ENCODE results near the gene PDCD1.

The PDCD1 gene

DNA sequence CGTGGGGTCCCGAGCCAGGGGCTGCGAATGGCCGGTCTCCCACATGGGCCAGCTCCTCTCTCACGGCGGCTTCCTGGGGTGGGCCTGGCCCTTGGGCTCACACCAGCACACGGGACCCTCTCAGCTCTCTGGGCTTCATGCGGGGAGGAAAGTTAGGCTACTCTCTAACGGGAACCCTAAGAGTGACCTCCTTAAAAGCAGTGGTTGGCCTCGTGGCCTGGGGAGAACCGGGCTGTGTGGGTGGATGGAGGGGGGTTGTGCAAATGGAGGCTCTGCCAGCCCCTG lies 36.7 kb upstream of the PDCD1 start:
- no peak for DNase-seq

DNA sequence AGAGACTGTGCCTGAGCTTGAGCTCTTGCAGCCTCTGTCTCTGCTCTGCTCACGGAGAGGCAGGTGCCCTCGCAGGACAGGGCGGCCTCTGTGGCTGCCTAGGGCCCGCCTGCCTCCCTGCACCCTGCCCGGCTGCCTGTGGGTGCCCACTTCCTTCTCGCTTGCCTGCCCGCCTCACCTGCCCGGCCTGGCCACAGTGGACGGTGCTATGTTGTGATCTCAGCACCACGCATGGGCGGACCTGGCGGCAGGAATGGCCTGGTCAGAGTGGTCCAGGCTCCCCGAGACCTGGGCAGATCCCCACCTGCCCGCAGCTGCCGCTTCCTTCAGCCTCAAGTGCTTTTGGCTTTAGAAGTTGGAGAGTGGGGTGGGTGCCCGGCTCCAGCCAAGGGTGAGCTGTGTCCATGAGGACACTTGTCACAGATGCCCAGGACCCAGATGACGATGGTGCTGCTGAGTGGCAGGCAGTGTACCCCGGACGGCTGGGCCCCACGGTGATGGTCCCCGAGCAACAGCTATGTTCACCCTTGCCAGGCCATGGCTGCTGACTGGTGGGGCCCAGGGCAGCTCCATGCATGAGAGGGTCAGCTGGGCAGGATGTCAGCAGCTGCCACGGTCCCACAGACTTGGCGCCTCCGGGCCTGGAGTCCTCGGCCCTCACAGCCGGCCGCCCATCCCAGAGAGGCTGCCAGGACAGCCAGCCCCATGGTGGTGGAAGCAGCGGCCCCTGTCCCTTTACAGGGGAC lies 36.2 kb upstream of the PDCD1 start:
- DNase-seq = no peak

DNA sequence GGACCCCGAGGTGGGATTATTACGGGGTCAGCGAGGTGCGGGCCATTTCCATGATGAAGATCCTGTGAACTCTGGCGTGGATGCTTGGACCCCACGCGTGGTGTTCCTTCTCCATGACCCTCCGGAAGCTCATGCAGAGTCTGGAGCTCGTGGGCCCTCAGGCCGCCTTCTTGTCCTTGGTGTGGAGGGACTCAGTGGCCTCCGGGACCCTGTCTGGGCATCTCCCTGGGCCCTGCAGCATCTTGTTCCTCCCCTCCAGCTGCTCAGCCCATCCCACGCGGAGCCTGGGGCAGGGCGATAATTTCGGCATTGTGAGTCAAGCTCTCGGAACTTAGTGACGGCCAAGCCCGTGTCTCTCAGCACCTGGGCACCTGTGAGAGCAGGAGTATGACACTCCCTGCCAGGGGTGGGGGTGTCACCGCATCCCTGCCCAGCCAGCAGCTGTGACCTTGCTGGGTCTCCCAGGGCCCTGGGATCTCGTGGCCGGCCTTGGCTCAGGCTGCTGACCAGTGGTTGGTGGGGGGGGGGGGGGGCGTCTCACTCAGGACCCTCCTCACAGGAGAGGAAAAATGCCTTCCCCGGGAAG lies 35.5 kb upstream of the PDCD1 start:
- DNase-seq = no peak

DNA sequence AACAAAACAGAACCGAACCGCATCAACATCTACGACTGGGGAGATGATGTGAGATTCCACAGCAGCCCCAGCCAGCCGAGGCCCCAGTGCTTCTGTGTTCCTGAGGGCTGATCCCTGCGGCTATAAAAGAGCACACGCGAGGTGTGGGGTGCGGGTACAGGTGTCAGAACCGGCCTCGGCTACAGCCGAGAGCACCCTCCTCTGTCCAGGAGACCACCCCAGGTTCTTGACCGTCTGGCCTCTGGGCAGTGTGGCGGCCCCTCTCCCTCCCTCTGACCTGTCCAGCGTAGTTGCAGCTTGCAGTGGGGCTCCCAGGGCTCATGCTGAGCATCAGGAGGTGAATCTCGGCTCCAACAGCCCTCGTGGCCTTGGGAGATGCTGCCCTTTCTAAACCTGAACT lies 34.6 kb upstream of the PDCD1 start:
- DNase-seq = no peak

DNA sequence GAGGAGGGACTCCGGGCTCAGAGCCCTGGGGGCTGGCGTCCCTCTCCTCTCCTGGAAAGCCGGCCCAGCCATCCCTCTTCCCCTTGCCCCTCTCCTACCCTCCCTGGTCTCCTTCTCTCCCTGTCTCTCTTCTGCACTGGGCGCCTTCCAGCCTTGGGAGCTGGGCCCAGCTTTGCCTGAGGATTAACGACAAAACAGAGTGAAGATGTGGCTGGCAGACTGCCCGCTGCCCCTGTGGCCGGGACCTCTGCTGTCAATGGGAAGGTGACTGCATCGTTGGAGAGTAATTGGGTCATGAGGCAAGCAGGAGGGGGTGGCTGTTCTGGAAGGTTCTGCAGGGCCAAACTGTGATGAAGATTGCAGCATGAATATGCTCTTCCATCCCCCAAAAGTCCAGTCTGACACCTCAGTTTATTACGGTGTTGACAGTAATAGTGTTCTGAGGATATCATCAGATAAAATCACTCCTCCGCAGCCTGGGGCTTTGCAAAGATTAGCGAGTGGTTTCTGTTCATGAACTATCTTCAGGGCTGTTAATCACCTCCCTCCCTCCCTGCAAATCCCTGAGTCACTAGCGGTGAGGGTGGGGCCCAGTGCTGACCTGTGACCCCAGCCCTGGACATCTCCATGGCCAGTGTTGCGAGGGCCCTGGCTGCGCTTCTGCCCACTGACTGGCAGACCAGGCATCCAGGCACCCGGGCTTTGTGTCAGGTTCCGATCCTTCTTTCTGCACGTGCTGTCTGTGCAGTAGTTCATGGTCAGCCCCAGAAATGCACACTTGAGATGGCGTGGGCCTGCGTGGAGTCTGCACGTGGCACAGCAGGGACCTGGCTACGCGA lies 33.8 kb upstream of the PDCD1 start:
- no peak for DNase-seq

DNA sequence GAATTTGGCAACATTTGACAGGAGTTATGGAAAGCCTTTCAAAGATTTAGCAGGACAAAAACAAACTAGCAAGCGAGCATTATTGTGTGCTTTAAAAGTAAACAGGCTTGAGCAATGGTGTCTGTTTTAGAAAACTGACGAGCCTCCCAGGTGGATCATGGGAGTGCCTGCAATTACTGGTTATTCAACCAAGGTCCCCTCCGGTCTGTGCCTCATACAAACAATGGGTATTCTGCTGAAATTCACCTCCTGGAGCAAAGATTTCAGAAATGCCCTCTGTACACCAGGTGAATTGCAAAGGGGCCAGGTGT lies 33.2 kb upstream of the PDCD1 start:
- DNase-seq = no peak

DNA sequence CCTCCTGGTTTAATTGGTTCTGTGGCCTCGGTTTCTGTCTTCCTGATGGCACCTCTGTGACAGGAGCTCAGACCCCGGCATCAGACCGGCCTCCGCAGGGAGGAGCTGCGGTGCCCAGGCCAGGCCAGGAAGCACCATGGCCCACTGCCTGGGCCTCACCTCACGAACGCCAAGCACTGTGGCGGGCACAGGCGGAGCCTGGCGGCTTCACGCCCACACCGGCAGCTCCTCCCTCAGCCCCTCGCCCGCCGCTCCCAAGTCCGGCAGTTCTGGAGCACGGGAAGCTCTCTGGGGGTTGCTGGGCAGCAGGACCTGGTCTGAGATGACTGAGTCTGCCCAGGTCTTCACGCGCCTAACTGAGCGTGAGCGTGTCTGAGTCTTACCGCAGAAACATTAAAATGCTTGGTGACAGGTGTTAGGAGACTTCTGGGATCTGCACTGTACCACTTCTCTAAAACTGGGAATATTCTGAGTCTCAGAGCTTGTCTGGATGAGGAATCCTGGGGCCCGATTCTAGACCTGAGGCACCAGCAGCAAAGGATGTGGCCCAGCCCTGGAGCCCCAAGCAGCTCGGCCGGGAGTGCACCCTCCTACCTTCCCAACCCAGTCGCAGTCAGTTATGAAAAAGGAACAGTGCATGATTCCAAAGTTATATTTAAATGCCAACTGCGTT lies 32.8 kb upstream of the PDCD1 start:
- no peak for DNase-seq

DNA sequence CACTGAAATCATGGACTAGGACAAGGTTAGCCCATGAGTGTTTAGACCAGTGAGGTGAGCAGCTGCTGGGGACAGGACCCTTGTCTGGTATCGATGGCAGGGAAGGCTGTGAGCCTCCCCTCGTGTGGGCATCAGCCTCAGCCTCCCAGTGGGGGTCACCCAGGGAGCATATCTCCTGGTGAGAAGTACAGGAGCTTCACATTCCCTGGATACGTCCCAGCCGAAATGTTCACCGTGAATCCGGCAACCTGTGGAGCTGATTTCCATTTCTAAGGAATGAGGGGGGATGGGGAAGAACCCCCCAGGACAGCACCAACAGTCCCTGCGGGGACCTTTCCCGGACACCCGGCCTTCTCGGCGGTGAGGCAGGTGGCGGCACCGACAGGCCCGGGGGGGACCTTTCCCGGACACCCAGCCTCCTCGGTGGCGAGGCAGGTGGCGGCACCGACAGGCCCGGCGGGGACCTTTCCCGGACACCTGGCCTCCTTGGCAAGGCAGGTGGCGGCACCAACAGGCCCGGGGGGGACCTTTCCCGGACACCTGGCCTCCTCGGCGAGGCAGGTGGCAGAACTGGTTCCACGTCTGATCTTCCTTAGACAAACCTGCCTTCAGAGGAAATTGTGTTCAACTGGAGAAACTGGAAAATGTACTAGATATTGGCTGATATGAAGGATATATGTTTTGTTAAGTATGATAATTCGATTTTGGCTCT lies 32.0 kb upstream of the PDCD1 start:
- no peak for DNase-seq

DNA sequence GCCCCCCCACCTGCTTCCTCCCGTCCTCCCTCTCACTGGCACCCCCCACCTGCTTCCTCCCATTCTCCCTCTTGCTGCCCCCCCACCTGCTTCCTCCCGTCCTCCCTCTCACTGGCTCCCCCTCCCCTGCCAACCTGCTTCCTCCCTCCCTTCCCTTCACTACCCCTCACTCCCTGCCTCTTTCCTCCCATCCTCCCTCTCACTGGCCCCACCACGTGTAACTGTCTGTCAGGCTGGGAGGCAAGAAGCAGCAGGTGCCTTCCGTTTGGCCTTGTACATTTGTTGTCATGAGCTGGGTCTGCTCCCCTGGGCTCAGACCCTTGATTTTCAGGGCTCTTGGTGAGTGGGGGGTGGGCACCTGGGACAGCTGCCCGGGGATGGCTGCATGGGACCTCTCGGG lies 29.9 kb upstream of the PDCD1 start:
- DNase-seq = no peak

DNA sequence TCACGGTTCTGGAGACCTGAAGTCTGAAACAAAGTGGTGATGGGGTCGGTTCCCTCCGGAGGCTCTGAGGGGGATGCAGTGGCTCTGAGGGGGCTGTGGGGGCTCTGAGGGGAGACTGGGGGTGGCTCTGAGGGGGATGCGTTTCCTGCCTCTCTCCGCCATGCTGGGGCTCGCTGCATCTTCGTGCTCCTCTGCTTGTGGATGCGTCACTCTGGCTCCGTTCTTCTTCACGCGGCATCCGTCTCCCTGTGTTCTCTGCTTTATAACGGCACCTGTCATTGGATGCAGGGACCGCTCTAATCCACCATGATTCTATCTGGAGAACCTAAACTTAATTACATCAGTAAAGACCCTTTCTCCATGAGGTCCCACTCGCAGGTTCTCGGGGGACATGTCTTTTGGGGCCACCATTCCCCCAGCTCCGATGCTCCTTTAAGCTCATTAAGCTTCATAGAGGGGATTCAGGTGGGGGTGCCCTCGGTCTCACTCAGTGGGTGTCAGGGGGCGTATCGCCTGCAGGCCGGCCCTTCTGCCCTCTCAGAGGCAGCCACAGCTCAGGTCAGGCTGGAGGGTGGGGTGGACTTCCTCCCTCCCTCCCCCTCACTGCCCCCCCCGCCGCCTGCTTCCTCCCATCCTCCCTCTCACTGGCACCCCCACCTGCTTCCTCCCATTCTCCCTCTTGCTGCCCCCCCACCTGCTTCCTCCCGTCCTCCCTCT lies 29.3 kb upstream of the PDCD1 start:
- DNase-seq = no peak

DNA sequence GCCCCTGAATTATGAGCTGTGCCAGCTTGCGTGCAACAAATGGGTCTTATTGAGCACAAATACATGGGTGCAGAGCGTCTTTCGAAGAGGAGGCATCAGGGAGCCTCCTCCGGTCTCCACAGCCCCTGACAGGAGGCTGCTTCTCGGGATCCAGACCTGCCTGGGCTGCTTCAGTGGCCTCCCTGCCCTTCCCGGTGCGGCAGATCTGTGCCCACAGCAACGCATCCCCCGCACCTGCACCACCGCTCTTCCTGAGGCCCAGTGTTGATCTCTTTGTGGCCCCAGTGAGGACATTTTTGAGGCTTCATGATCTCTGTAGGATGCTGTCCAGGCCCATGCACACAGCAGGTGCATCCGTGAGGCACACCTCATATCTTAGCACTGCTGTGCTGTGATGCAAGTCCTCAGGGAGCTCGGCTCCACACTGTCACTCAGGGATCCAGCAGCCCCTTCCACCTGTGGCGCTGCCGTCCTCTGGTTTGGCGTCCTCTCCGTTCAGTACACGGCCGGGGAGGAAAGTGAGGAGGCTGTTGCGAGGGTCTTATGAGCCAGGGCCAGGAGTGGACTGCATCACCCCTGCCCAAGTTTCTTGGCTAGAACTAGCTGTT lies 28.2 kb upstream of the PDCD1 start:
- DNase-seq = no peak

DNA sequence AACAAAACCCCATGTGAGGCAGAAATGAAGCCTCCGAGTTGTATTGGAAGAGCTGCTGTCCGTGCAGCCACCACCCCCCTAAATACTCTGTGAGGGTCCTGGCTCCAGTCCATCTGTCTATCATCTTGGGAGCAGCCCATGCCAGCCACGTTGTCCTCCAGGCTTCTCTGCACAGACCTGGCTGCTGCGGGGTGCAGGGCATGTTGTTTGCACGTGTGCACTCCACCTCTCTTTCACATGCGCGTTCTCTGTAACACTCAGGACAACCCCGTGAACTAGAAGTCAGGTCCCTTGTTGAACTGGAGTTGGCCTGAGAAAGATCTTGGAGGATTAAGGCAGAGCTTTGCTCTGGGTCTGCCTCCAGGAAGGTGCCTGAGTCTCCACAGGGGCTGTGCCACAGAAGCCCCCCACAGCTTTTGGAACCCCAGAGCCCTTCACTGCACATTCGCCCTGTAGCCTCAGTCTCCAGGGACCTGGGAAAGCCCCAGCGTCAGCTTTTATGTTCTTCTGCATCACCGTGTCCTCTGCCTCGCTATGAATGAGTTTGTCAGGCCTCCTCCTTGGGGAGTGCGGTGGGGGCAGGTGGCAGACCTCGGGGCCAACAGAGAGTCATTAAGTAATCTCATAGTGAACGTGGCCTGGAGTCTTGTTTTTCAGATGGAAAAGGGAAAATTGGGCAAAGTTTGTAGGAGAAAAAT lies 27.4 kb upstream of the PDCD1 start:
- DNase-seq = no peak

DNA sequence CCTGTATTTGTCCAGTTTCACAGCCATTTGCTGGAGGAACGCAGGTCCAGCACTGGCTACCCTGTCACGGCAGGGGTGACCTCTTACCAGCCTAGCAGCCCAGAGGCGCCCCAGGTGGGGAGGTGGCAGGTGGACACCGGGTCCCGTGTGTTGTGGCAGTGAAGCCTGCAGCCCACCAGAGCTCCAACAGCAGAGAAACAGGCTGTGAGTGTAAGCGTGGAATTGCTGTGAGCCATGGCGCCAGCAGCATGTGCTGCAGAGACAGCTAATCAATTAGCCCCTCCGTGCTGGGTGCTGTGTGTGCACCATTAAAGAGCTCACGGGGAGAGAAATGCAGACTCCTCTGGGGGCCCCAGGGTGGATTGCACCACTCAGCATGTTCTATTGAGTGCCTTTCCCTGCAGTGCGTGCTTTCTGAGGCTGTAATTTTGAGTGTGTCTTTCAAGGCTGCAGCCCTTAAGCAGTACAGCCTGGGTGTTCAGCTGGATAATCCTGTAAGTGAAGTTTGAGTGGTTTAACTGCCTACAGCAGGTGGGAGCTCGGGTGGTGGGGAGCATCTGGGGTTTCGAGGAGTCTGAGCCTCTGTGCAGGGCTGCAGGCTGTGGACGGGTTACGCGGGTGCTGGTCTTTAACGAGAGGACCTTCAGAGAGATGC lies 26.7 kb upstream of the PDCD1 start:
- DNase-seq = no peak

DNA sequence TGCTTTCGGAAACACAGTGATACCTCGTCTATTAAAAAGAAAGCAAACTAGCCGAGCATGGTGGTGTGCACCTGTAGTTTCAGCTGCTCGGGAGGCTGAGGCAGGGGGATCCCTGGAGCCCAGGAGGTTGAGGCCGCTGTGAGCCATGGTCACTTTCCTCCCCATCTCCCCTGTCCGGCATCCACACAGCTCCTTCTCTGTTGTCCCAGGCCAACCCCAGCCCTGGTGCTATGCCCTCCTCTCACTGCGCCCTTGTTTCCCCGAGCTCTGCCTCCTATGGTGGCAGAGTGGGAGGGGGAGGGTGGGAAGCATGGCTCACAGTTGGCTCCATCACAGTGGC lies 26.2 kb upstream of the PDCD1 start:
- no peak for DNase-seq

DNA sequence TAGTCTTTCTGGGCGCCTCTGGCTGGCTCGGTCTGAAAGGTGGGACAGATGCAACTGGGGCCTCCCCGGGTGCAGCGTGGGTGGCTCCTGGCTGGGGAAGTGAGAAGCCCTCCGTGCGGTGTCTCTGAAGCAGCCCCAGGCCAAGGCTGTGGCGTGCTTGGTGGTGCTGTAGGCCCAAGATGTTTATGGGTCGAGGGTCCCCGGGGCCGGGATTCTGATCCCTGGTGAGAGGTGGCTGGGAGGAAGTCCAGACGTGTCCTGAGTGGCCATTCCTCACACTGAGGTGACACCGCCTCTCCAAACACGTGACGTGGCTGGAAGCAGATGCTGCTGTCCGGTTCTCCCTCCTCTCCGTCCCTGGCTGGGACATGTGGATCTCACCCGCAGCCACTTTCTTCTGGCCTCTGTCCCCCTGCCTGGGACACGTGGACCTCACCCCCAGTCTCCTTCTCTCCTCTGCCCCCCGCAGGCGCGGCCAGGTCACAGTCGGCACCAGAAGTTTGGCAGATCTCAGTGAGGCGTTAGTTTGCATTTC lies 23.5 kb upstream of the PDCD1 start:
- DNase-seq = peak; percentile 94

DNA sequence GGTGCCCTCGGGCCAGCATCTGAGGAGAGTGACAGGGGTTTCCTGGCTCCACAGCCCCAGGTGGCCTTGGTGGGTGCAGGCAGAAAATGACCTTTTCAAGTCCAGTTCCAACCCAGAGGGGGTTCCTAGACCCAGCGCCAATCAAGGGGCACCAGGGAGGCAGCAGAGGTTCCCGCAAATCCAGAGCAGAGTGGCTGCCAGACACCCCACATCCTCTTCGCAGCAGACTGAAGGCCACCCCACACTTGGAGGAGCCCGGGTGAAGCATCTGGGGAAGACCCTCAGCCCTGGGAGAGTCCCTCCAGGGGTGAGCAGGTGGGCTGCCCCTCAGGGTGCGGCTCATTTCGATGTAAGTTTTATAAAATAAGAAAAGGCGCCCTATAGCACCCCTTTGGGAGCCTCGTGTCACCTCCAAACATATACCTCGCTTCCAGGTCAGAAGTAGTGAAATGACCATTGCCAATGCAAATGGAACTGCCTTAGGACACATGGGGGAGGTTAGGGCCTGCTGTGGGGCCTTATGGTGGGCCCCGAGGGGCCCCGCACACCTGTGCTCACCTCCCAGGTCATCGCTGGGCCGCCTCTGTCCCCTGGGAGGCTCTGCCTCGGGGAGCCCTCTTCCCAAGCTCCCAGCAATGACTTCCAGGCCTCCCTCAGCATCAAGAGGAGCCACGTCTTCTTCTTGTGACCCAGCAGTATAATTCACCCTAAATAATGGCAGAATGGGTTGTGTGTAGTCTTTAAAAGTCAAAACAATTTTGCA lies 21.8 kb upstream of the PDCD1 start:
- DNase-seq = no peak

DNA sequence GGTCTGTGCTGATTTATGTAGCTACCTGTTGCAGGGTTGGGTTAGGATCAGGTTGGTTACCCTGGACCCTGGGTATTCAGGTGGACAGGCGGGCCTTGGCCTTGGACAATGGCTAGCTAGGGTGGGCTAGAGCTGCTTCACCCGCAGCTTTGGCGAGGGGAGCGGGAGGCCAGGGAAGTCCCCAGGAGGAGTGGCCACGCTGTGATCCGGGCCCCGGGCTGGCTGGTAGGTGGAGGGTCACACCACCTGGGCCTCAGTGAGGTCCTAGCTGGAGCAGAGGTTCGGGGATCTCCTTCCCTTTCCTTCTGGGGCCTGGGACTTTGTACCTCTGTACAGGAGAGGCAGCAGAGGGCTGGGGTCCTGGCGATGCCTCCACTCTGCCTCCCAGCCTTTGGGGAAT lies 20.6 kb upstream of the PDCD1 start:
- DNase-seq = no peak

DNA sequence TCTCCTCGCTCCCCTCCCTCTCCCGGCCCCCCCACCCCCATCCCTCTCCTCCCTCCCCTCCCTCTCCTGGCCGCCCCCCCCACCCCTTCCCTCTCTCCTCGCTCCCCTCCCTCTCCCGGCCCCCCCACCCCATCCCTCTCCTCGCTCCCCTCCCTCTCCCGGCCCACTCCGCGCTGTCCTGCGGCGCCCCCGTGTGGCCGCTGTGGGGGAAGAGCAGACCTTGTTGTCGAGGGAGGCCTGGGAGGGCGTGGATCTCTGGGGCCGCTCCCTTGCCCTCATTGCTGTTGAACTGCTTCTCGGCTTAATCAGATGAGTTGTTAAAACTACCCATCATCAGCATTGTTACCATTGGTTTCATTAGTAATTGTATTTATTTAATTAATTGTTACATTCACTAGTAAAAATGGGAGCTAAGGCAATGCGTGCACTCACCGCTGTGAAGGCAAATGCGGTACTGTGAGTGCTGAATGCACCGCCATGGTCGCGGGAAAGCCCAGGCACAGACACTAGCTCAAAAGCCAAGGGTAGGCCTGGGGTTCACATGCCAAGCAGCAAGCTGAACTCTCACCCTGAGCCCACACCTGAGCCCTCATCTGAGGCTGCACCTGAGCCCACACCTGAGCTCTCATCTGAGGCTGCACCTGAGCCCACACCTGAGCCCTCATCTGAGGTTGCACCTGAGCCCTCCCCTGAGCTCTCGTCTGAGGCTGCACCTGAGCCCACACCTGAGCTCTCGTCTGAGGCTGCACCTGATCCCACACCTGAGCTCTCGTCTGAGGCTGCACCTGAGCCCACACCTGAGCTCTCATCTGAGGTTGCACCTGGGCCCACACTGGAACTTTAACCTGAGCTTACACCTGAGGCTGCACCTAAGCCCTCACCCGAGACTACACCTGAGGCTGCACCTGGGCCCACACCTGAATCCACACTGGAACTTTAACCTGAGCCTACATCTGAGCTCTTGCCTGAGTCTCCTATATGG lies 19.6 kb upstream of the PDCD1 start:
- peak; percentile 90 for DNase-seq

DNA sequence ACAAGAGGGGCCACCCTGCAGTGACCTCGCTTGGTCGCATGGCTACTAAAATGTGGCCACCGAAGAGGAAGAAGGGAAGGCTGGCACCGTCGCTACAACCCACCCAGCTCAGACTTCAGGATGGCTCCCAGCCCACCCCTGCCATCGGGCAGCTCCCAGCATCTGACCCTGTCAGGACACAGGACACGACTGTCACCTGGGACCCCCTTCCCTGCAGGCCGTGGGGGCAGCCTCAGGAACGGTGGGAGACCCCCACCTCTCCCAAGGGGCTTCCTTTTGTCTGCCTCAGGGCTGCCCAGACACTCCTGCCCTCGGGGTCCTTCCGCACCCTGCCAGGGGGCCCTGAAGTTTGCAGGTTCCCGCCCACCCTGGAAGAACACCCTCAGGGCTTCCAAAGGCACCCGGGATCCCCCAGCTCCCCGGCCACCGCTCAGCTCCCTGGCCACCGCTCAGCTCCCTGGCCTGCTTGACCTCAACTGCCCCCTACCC lies 18.5 kb upstream of the PDCD1 start:
- no peak for DNase-seq
